Fibroblast of skin of left quadriceps (primary cell): Measurements from ENCODE around the gene MACROH2A1.

Source experiments
- DNase-seq, 2 experiments: peaks; one replicate each; pipeline ENCODE4 v3.0.0-alpha.2; 2013; ENCODE audit warnings: low read depth in 2 of 2

Gene MACROH2A1

GRCh38 chr5:135330798-135331096 lies 68.3 kb downstream of the MACROH2A1 start:
- no peak for DNase-seq

DNA sequence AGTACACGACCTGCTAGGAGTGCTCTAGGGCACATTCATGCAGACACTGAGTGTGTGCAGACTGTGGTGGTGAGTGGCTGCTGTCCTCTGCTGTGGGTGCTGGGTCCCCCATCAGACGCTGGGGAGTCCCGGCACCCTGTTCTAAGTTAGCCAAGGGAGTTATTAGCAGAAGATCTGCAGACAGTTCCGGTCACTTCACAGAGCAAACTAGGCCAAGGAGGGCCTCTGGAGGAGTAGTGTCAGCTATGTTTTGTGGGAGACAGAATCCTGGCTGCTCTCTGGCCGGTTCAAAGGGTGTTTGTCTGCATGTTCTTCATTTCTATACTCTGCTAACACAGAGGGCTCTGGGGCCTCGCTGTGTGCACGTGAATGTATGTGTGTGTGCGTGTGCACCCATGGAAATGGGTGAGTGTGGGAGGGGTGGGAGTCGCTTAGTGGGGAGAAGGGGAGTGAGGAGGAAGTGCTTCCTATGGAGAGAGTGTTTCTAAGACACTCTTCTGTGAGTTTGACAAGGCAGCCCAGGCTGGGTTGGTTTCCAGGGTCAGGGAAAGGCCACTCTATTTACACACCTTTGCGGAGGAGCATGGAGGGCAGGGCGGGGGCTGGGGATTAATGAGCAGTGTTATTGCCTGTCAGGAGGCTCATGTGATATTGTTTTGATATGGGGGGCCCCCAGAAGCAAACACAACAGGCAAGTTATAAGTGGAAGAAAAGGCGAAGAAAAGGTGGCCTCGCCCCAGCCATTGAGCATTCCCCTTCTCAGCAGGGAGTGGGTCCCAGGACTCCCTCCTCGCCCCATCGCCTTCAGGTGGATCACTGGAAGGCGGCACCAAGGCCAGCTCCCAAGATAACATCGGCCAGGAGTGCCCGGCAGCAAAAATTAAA lies 68.9 kb downstream of the MACROH2A1 start:
- no peak for DNase-seq

DNA sequence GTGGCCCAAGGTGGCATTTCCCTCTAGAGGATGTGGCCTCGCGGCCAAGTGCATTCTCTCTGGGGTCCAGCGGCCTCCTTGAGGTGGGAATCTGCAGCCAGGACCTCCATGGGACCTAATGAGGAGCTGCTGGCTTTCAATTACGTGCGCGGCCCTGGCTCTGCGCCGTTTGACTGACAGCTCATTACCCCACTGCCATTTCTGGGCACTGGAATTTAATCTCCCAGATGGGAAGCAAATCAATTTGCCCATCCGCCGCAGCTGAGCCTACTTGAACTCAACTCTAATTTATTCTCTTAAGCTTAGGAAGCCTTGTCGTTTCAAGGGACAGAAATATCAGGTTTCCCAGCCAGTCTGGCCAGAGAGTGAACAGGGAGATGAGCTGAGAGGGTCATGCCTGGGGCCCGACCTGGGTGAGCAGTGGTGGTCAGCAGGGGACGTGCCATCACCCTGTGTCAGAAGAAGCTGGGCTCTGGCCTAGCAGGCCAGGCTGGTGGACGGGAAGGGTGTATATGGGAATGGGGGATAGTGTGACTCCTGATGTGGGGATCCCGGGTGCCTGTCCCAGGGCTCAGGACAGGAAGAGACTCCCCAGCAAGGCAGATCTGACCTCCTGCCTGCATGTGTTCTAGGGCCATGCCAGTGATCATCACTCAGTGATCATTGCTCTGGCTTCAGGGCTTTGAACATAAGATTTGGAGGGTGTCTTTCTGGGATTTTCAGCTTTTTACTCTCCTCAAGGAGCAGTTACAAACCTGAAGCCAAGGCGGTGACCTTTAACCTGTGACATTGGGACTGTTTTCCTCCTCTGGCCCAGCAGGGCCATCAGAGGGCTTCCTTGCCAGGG lies 69.7 kb downstream of the MACROH2A1 start:
- DNase-seq = no peak

DNA sequence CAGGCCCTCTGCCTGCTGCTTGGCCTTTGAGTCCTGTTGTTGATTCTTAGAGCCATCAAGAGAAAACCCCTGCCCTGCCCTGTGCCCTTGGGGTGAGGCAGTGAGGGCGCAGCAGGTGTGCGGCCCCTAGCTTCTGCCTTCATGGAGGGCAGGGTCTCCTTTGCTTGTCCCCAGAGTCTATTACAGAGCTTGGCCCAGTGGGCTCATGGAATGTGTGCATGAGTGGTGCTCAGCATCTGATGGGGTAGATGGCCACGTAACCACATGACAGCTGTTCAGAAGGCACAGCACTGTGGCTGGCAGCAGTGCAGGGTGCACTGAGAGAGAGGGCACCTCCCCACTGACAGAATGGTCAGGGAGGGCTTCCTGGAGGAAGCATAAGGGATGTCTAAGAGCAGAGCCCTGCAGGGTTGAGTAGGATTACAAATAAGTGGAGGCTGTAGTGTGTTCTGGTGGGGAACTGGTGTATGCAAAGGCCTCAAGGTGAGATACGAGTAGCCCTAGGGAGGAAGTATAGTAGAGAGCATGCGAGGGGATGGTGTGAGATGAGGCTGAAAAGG lies 70.8 kb downstream of the MACROH2A1 start:
- no peak for DNase-seq

DNA sequence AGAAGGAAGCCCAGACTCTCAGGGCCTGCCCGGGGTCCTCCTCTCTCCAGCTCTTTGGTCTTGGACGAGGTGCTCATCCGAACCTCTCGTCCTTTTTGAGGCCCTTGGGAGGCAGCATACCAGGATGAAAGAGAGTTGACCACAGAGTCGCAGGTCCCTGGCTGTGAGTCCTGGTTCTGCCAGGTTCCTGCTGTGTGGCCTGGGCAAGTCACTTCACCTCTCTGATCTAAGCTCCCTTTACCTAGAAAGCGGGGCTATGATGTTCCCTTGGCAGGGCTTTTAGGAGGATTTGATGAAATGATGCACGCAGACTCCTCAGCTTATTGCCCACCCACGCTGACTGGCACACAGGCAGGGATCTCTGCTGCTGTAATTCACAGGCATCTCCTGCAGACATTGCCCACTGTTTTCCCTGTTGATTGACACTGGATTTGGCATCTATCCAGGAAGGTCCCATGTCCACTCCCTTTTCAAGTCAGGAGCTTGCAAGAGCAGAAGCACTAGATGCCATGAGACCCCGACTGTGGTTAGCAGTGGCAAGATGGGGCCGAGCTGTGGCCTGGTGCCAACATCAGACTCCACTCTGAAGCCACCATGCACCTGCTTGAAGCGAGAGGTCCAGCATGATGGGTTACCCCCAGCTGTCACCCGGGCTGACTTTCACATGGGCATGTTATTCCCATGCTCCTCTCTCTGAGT lies 71.5 kb downstream of the MACROH2A1 start:
- DNase-seq = no peak

- DNase-seq = no peak
These were observed 72.5 kb downstream of the MACROH2A1 start for GRCh38 chr5:135326296-135327254.

- no peak for DNase-seq
These were observed 74.0 kb downstream of the MACROH2A1 start for GRCh38 chr5:135324897-135325650.

DNA sequence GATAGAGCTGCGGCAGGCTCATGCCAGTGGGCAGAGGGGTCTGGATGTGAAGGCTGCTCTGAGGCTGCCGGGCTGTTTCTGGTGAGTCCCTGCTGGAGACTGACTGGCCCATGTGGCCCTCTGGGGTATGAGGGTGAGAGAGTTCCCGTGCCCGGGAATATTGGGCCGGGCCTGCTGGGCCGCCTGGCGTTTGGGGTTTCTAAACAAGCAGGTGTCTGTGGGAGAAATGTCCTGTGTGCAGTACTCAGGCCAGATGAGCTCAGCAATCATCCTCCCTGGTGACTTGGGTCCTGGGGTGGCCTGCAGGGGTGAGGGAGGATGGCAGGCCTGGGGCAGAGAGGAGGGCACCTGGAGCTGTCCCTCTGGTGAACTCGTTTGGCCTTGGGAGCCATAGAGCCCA lies 74.9 kb downstream of the MACROH2A1 start:
- DNase-seq = no peak

DNA sequence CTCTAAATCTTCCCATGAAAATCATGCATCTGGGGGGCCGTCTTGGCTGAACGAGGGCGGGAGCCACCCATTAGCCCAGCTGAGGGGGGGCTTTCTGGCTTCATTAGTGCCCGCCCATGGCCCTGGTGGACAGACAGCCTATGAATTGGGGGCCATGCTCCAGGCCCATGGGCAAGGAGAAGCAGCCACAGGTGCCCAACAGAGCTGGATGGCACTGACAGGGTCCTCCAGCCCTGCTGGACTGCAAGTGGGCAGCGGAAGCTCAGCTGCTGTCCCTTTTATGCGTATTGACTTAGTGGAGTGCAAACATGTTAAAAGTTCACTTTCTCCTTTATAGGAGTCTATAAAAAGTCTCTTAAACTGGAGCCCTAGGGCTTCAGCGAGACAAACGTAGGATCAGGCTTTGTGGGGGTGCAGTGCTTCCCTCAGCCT lies 75.3 kb downstream of the MACROH2A1 start:
- no peak for DNase-seq

DNA sequence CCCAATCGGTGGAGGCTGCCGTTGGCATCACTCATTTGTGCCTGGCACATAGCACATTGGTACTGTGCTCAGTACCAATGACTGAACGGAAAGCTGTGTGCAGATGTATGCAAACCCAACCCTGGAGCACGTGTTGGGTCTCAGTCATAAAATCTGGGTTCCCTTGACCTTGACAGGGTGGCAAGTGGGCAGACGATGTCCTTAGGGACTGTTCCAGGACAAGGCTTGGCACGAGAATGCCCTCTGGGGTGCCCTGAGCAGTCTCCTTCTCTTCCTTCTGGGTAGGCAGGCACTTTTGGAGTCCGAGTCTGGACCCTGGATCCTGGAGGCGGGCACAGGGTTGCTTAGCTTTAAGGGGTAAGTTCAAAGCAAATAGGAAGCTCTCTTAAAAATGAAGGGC lies 75.8 kb downstream of the MACROH2A1 start:
- DNase-seq = no peak

- DNase-seq = no peak
These were observed 76.3 kb downstream of the MACROH2A1 start for GRCh38 chr5:135322744-135323143.

DNA sequence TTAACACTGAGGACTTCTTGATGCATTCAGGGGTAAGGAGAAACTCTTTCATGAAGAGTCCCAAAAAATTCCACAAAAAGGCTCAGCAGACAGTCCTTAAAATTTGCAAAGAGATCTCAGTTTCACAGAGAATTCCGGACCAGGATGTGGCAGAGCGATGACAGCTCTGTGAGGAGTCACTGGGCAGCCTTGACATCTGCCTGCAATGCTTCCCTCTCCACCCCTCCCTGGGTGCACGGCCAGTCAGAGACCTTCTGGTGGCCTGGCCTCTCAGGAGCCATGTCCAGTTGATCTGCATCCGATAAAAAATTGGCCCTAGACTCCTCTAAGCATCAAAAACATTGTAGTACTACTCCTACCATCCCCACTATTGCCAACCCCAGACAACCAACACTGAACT lies 76.8 kb downstream of the MACROH2A1 start:
- DNase-seq = no peak

GRCh38 chr5:135320718-135321484 lies 78.1 kb downstream of the MACROH2A1 start:
- no peak for DNase-seq

DNA sequence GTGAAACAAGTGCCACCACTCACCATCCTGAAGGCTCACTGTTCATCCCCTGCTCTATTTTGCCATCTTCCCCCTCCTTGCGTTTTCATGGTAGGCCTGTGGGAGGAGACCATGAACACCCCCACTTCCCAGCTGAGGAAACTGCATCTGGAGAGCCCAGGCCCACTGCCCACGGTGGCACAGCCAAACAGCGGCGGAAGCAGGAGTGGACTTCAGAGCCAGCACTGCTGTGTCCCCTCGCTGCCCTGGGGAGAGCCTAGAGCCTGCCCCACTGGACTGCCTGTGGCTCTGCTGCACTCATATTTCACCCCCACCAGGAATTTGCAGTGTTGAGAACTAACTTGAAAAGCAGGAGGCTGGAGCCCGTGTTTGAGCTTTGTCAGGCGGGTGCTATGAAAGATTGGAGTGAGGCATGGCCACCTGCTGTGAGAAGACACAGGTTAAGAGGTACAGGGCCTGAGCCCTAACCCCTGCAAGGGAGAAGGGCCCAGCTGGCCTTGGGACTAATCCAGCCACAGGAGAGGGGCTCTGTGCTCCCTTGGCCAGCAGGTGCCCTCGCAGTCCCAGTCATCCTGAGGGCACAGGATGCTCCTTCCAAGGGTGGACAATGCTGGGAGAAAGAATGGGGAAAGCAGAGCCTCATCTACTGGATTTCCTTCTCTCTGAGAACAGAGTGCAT lies 79.0 kb downstream of the MACROH2A1 start:
- DNase-seq = no peak

GRCh38 chr5:135319458-135319857 lies 79.6 kb downstream of the MACROH2A1 start:
- DNase-seq = no peak

- DNase-seq = no peak
These were observed 80.1 kb downstream of the MACROH2A1 start for GRCh38 chr5:135318924-135319323.

- no peak for DNase-seq
These were observed 81.0 kb downstream of the MACROH2A1 start for GRCh38 chr5:135318037-135318436.

- no peak for DNase-seq
These were observed 81.7 kb downstream of the MACROH2A1 start for GRCh38 chr5:135317286-135317685.

DNA sequence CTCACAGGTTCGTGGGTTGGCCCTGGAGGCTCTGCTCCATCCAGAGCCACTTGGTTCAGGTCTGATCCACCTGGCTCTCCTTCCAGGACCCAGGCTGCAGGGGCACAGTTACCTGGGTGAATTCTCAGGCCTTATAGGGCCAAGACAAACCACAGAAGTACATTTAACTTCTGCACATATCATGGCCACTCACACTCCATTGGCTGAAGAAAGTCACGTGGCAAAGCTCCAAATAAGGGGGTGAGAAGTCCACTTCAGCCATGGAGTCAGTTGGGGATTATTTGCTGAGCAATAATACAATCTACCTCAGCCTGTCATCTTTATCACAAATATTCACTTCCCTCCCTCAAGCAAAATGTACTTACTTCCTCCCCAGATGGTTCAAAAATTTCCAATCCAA lies 83.6 kb downstream of the MACROH2A1 start:
- no peak for DNase-seq
